Esophagus squamous epithelium (tissue), 5 donors: ENCODE results near the gene GRK1. TPM values are rescaled to one million over a fixed set of nuclear protein-coding genes. Genes with fewer than 3 reads are reported as not detected.

Source experiments
- DNase-seq: peaks from one replicate; lab custom pipeline; 2025; lab: John Stamatoyannopoulos, UW
- H3K27ac ChIP-seq, 4 donors: fragments of 200-600 bp; sonication (generic); one replicate each; pipeline ENCODE4 v1.5.1; 2016 to 2019; ENCODE audit warnings: mild to moderate bottlenecking in 1 of 4
- H3K27me3 ChIP-seq, 4 donors: fragments of 200-600 bp; sonication (generic); 1 replicate in 3 of 4; 2 replicates in 1 of 4; pipeline versions ENCODE4 v1.5.1 to v1.6.0; 2017 to 2021; ENCODE audit warnings: antibody characterized with exemption in 1 of 4
- H3K36me3 ChIP-seq, 3 donors: fragments of 200-600 bp; sonication (generic); one replicate each; pipeline ENCODE4 v1.5.1; 2016 to 2019
- H3K4me1 ChIP-seq, 3 donors: fragments of 200-600 bp; sonication (generic); one replicate each; pipeline ENCODE4 v1.5.1; 2017 to 2019
- H3K4me3 ChIP-seq, 4 donors: fragments of 200-600 bp; sonication (generic); 1 replicate in 3 of 4; 2 replicates in 1 of 4; pipeline ENCODE4 v1.5.1; 2016 to 2019; ENCODE audit warnings: mild to moderate bottlenecking in 2 of 4, moderate library complexity in 1 of 4
- H3K9me3 ChIP-seq, 3 donors: fragments of 200-600 bp; sonication (generic); one replicate each; pipeline ENCODE4 v1.5.1; 2016 to 2019
- CTCF ChIP-seq, 6 experiments: fragments of 450-650 bp in 4 of 6; fragments of 200-600 bp in 2 of 6; sonication (generic) in 2 of 6; IDR thresholded peaks; one replicate each; pipeline ENCODE4 v1.5.1; 2016 to 2019; ENCODE audit warnings: antibody characterized with exemption in 6 of 6, mild to moderate bottlenecking in 4 of 6, moderate library complexity in 4 of 6
- POLR2A ChIP-seq, 4 donors: fragments of 450-650 bp; IDR thresholded peaks; one replicate each; pipeline ENCODE4 v1.6.1; 2017; ENCODE audit warnings: antibody characterized with exemption in 4 of 4, mild to moderate bottlenecking in 4 of 4, moderate library complexity in 3 of 4
- WGBS, 2 donors: methylation state at CpG; one replicate each; pipeline ENCODE4 v1.1.5; 2018; 5-methylcytosine and 5-hydroxymethylcytosine counted together
- intact Hi-C: fragments of 100-400 bp; cut with DNase I; formaldehyde crosslinking; loops from one replicate; pipeline ENCODE4 v1.15.0; 2022
- total RNA-seq, 4 donors: library from RNA; depleted of rRNA; stranded (reverse); fragments of >200 nt; gene quantifications; one replicate each; pipeline ENCODE4 v1.1.0, GENCODE V29; 2016
- donor health status: DM: yes; HTN: yes; CAD: no.

The GRK1 gene
- total RNA-seq, 4 donors from 2014 or later = not detected

GRCh38 chr13:113776231-113777125, 109.5 kb downstream of the GRK1 start:
- intact Hi-C loops = no loop called here
- DNase-seq = no peak
- no peak overlapping the region for H3K4me3 ChIP-seq
- peaks cover 0 to 31% (median 0%) of the 10 kb centered on the region in 4 donors for H3K27me3 ChIP-seq
- H3K9me3 ChIP-seq = no peaks in the 10 kb centered on the region
- no peak overlapping the region for H3K27ac ChIP-seq
- WGBS, 2 donors = 62 to 88% methylated on average over 13 to 30 of the region's 35 CpGs
- H3K4me1 ChIP-seq = peaks cover 0 to 10% (median 0%) of the 10 kb centered on the region in 3 donors
- H3K36me3 ChIP-seq = no peaks in the 10 kb centered on the region
- TF ChIP-seq CTCF (IDR thresholded peaks at IDR 0.05) (no peak), POLR2A (IDR thresholded peaks at IDR 0.05) (no peak)

- no peak overlapping the region for H3K27ac ChIP-seq
These were observed 110.6 kb downstream of the GRK1 start for GRCh38 chr13:113777311-113778260.

GRCh38 chr13:113781571-113781970, 114.6 kb downstream of the GRK1 start:
- peaks cover 0 to 18% (median 0%) of the 10 kb centered on the region in 3 donors for H3K4me1 ChIP-seq
- intact Hi-C loops = no loop called here
- no peak for DNase-seq
- TF ChIP-seq POLR2A (IDR thresholded peaks at IDR 0.05) = no peak
- TF ChIP-seq CTCF (IDR thresholded peaks at IDR 0.05) = no peak
- H3K36me3 ChIP-seq = no peaks in the 10 kb centered on the region
- no peak overlapping the region for H3K4me3 ChIP-seq
- whole genome bisulfite sequencing, 2 donors = 27 to 58% methylated on average over 2 of the region's 2 CpGs
- peaks cover 0 to 18% (median 0%) of the 10 kb centered on the region in 4 donors for H3K27me3 ChIP-seq
- no peaks in the 10 kb centered on the region for H3K9me3 ChIP-seq
- H3K27ac ChIP-seq = no peak overlapping the region

More at GRCh38 chr13:113777311-113778260, 110.6 kb downstream of the GRK1 start:
- TF ChIP-seq POLR2A (IDR thresholded peaks at IDR 0.05) = no peak
- no peak for TF ChIP-seq CTCF (IDR thresholded peaks at IDR 0.05)
- peaks cover 0 to 31% (median 0%) of the 10 kb centered on the region in 4 donors for H3K27me3 ChIP-seq
- intact Hi-C loops = no loop called here
- H3K9me3 ChIP-seq = no peaks in the 10 kb centered on the region
- H3K4me1 ChIP-seq = peaks cover 0 to 16% (median 0%) of the 10 kb centered on the region in 3 donors
- 18 to 39% methylated on average over 7 to 19 of the region's 29 CpGs for WGBS, 2 donors
- H3K4me3 ChIP-seq = no peak overlapping the region
- no peaks in the 10 kb centered on the region for H3K36me3 ChIP-seq
- no peak for DNase-seq

GRCh38 chr13:113782472-113782871, 115.5 kb downstream of the GRK1 start:
- Histone ChIP-seq H3K36me3 (no peaks in the 10 kb centered on the region), H3K4me3 (no peak overlapping the region), H3K27ac (no peak overlapping the region), H3K27me3 (peaks cover 0 to 9% (median 0%) of the 10 kb centered on the region in 4 donors), H3K9me3 (no peaks in the 10 kb centered on the region), H3K4me1 (peaks cover 0 to 18% (median 0%) of the 10 kb centered on the region in 3 donors)
- WGBS, 2 donors = 75 to 80% methylated on average over 6 to 7 of the region's 14 CpGs
- intact Hi-C loops = no loop called here
- no peak for DNase-seq
- TF ChIP-seq CTCF (IDR thresholded peaks at IDR 0.05) (no peak), POLR2A (IDR thresholded peaks at IDR 0.05) (no peak)
